ENCODE results near the gene ATP9A. TPM values are rescaled to one million over a fixed set of nuclear protein-coding genes. Genes with fewer than 3 reads are reported as not detected.

Gene ATP9A
- polyA plus RNA-seq, 1 donor from 2014 or later, result 56.1 TPM

DNA sequence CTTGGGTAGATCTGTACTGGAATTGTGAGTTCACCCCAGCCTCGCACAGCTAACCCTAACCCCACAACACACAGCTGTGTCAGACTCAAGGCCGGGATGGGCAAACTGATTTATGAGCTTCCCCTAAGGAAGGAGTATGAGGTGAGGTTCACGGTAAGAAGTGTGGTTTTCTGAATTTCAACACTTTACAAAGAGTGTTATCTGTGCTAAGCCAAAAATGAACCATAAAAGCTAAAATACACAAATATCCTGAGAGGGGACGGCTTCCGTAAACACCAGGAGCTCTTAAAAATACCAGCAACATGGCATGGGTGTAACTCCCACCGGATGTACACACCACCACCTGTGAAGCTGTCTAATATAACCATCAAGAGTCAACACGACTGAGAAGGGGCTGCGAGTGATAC, 101.2 kb downstream of the ATP9A start:
- Histone ChIP-seq H3K27ac (ENCODE audit: low read length) (no peak overlapping the region), H4K20me1 (ENCODE audit: insufficient read depth) (no peaks in the 10 kb centered on the region), H3K36me3 (ENCODE audit: insufficient read depth, low read length) (no peaks in the 10 kb centered on the region), H3K79me2 (replicated peaks; ENCODE audit: insufficient read depth, low read length) (no peaks in the 10 kb centered on the region), H3K27me3 (ENCODE audit: insufficient read depth, low read depth, low read length) (no peaks in the 10 kb centered on the region), H3K4me2 (ENCODE audit: low read length) (no peak overlapping the region), H3K9me2 (ENCODE audit: insufficient read depth, low read length) (no peaks in the 10 kb centered on the region), H3F3A (ENCODE audit: insufficient read depth, low read length, poor library complexity, severe bottlenecking) (no peaks in the 10 kb centered on the region), H3K4me3 (ENCODE audit: low read length) (no peak overlapping the region), H2AFZ (ENCODE audit: low read depth, low read length) (no peak overlapping the region), H3K9ac (ENCODE audit: low read length) (no peak overlapping the region), H3K9me3 (ENCODE audit: low read length) (no peaks in the 10 kb centered on the region)
- TF ChIP-seq, protein P1, sequence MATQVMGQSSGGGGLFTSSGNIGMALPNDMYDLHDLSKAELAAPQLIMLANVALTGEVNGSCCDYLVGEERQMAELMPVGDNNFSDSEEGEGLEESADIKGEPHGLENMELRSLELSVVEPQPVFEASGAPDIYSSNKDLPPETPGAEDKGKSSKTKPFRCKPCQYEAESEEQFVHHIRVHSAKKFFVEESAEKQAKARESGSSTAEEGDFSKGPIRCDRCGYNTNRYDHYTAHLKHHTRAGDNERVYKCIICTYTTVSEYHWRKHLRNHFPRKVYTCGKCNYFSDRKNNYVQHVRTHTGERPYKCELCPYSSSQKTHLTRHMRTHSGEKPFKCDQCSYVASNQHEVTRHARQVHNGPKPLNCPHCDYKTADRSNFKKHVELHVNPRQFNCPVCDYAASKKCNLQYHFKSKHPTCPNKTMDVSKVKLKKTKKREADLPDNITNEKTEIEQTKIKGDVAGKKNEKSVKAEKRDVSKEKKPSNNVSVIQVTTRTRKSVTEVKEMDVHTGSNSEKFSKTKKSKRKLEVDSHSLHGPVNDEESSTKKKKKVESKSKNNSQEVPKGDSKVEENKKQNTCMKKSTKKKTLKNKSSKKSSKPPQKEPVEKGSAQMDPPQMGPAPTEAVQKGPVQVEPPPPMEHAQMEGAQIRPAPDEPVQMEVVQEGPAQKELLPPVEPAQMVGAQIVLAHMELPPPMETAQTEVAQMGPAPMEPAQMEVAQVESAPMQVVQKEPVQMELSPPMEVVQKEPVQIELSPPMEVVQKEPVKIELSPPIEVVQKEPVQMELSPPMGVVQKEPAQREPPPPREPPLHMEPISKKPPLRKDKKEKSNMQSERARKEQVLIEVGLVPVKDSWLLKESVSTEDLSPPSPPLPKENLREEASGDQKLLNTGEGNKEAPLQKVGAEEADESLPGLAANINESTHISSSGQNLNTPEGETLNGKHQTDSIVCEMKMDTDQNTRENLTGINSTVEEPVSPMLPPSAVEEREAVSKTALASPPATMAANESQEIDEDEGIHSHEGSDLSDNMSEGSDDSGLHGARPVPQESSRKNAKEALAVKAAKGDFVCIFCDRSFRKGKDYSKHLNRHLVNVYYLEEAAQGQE (IDR thresholded peaks at IDR 0.05; ENCODE audit: borderline replicate concordance), result no peak
- TF ChIP-seq EP300 (conservative IDR thresholded peaks at IDR 0.05; ENCODE audit: poor library complexity, severe bottlenecking) (no peak), POLR2AphosphoS5 (IDR thresholded peaks at IDR 0.05) (no peak), SMC3 (conservative IDR thresholded peaks at IDR 0.05; ENCODE audit: poor library complexity) (no peak), RAD21 (conservative IDR thresholded peaks at IDR 0.05) (no peak), EZH2 (IDR thresholded peaks at IDR 0.05; ENCODE audit: borderline replicate concordance, insufficient read depth, low read length, poor library complexity, severe bottlenecking) (no peak), TAF1 (IDR thresholded peaks at IDR 0.05; ENCODE audit: low read depth) (no peak), MXI1 (conservative IDR thresholded peaks at IDR 0.05; ENCODE audit: poor library complexity, severe bottlenecking) (no peak)
- TF ChIP-seq, protein P2, sequence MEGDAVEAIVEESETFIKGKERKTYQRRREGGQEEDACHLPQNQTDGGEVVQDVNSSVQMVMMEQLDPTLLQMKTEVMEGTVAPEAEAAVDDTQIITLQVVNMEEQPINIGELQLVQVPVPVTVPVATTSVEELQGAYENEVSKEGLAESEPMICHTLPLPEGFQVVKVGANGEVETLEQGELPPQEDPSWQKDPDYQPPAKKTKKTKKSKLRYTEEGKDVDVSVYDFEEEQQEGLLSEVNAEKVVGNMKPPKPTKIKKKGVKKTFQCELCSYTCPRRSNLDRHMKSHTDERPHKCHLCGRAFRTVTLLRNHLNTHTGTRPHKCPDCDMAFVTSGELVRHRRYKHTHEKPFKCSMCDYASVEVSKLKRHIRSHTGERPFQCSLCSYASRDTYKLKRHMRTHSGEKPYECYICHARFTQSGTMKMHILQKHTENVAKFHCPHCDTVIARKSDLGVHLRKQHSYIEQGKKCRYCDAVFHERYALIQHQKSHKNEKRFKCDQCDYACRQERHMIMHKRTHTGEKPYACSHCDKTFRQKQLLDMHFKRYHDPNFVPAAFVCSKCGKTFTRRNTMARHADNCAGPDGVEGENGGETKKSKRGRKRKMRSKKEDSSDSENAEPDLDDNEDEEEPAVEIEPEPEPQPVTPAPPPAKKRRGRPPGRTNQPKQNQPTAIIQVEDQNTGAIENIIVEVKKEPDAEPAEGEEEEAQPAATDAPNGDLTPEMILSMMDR (IDR thresholded peaks at IDR 0.05; ENCODE audit: poor library complexity, severe bottlenecking), result no peak

DNA sequence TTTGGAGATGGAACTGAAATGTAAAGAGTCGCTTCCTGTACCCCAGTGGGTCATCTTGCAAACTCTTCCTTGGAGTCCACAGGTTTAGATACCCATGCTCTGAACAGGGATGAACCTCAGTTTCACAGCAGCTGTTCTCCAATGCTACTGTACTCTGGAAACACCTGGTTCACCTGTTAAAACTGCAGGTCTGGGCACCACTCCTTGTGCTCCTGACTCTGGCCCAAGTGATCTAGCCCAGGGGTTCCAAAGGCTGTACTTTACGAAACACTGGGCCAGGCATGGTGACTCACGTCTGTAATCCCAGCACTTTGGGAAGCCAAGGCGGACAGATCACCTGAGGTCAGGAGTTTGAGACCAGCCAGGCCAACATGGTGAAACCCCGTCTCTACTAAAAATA, 102.1 kb downstream of the ATP9A start:
- H3K79me2 ChIP-seq (replicated peaks; ENCODE audit: insufficient read depth, low read length), result no peaks in the 10 kb centered on the region
- no peaks in the 10 kb centered on the region for H4K20me1 ChIP-seq (ENCODE audit: insufficient read depth)
- H3K27me3 ChIP-seq (ENCODE audit: insufficient read depth, low read depth, low read length), result no peaks in the 10 kb centered on the region
- no peaks in the 10 kb centered on the region for H3F3A ChIP-seq (ENCODE audit: insufficient read depth, low read length, poor library complexity, severe bottlenecking)
- H3K9me2 ChIP-seq (ENCODE audit: insufficient read depth, low read length), result no peaks in the 10 kb centered on the region
- H2AFZ ChIP-seq (ENCODE audit: low read depth, low read length), result no peak overlapping the region
- no peak overlapping the region for H3K27ac ChIP-seq (ENCODE audit: low read length)
- H3K4me2 ChIP-seq (ENCODE audit: low read length), result no peak overlapping the region
- H3K36me3 ChIP-seq (ENCODE audit: insufficient read depth, low read length), result no peaks in the 10 kb centered on the region
- H3K9ac ChIP-seq (ENCODE audit: low read length), result no peak overlapping the region
- TF ChIP-seq POLR2AphosphoS5 (IDR thresholded peaks at IDR 0.05), result no peak
- TF ChIP-seq SMC3 (conservative IDR thresholded peaks at IDR 0.05; ENCODE audit: poor library complexity), result no peak
- TF ChIP-seq RAD21 (conservative IDR thresholded peaks at IDR 0.05), result no peak
- TF ChIP-seq, protein P1 (IDR thresholded peaks at IDR 0.05; ENCODE audit: borderline replicate concordance), result no peak
- no peak overlapping the region for H3K4me3 ChIP-seq (ENCODE audit: low read length)
- H3K9me3 ChIP-seq (ENCODE audit: low read length), result no peaks in the 10 kb centered on the region

Data from neural cell (in vitro differentiated cells).